Mammary epithelial cell (primary cell): ENCODE measurements around the gene AHCYL1.

Experiments used
- EZH2 ChIP-seq: IDR thresholded peaks from 2 replicates; pipeline ENCODE4 v1.6.1; 2012; ENCODE audit warnings: low read length, inconsistent platforms, borderline replicate concordance
- TF ChIP-seq, protein P1 (sequence below), 2 donors: IDR thresholded peaks in 1 of 2; conservative IDR thresholded peaks in 1 of 2; 2 replicates each; pipeline ENCODE4 v1.5.1; 2011 to 2012; ENCODE audit warnings: inconsistent platforms in 2 of 2, low read length in 2 of 2, mild to moderate bottlenecking in 2 of 2, control low read depth in 1 of 2, low read depth in 1 of 2; ENCODE audit not compliant: insufficient read depth in 1 of 2; ENCODE audit errors: extremely low read depth in 1 of 2

DNA sequence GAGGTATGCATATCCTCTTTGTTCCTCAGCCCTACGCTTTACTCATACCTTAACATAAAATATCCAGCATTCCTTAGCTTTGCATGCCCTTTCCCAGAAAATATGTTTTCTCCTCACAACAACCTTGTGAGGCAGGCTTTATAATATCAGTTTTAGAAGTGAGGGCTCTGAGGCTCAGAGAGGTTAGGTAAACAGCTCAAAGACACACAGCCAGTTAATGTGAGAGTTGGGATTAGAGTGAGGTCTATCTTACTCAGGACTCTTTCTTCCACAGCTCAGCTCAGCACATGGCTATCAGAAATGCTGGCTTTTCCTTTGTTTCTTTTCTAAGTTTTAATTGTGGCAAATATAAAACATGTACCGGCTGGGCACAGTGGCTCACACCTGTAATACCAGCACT is 46.0 kb upstream of the AHCYL1 start:
- TF ChIP-seq, protein P1, sequence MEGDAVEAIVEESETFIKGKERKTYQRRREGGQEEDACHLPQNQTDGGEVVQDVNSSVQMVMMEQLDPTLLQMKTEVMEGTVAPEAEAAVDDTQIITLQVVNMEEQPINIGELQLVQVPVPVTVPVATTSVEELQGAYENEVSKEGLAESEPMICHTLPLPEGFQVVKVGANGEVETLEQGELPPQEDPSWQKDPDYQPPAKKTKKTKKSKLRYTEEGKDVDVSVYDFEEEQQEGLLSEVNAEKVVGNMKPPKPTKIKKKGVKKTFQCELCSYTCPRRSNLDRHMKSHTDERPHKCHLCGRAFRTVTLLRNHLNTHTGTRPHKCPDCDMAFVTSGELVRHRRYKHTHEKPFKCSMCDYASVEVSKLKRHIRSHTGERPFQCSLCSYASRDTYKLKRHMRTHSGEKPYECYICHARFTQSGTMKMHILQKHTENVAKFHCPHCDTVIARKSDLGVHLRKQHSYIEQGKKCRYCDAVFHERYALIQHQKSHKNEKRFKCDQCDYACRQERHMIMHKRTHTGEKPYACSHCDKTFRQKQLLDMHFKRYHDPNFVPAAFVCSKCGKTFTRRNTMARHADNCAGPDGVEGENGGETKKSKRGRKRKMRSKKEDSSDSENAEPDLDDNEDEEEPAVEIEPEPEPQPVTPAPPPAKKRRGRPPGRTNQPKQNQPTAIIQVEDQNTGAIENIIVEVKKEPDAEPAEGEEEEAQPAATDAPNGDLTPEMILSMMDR (conservative IDR thresholded peaks at IDR 0.05 in 1 of 2, IDR thresholded peaks at IDR 0.05 in 1 of 2; ENCODE audit: extremely low read depth in 1 of 2, insufficient read depth in 1 of 2, low read depth in 1 of 2, low read length in 2 of 2) = no peak
- TF ChIP-seq EZH2 = no peak
